Stromal cell of bone marrow (primary cell): ENCODE measurements around the gene ST6GALNAC1.
"Not testable (repeated sequence)": the region's sequence is repeated elsewhere in the genome, so short reads cannot be mapped to it uniquely, and the experiment has no call there.

Experiments used
- DNase-seq: peaks from one replicate; pipeline ENCODE4 v3.0.0-alpha.2; 2012; ENCODE audit warnings: low read depth

ST6GALNAC1 gene

DNA sequence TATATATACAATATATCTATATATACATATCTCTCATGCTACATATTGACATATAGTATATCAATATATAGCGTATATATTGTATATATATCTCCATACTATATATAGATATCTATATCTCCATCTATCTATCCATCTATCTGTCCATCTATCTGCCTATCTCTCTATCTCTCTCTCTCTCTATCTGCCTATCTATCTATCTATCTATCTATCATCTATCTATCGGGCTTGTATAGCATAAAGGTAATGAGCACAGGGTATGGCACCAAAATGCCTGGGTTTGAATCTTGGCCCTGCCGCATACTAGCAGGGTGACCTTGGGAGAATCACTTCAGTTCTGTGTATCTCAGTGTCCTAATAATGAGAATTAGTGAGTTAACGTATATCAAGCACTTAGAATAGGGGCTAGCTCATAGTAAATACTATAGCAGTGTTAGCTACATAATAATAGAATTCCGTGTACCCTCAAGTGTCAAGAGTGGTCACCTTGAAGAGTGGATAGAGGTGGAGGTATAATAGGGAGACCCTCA, 1.5 kb downstream of the ST6GALNAC1 start:
- no peak for DNase-seq

DNA sequence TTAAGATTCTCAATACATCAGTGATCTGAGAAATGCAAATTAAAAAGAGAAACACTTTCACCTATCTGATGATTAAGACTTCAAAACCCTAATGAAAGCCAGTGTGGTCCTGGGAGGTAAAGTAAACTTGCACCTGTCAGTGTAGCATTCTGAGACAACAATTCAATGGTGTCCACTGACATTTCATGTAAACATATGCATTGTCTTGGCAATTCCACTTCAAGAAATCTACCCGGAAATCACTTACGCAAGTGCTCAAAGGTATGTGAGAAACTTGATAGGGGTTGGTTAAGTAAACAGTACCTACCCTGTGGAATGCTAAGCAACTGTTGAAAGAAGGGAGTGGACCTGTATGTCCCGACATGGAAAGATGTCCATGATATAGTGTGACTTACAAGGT, 2.1 kb downstream of the ST6GALNAC1 start:
- DNase-seq, result no peak

DNA sequence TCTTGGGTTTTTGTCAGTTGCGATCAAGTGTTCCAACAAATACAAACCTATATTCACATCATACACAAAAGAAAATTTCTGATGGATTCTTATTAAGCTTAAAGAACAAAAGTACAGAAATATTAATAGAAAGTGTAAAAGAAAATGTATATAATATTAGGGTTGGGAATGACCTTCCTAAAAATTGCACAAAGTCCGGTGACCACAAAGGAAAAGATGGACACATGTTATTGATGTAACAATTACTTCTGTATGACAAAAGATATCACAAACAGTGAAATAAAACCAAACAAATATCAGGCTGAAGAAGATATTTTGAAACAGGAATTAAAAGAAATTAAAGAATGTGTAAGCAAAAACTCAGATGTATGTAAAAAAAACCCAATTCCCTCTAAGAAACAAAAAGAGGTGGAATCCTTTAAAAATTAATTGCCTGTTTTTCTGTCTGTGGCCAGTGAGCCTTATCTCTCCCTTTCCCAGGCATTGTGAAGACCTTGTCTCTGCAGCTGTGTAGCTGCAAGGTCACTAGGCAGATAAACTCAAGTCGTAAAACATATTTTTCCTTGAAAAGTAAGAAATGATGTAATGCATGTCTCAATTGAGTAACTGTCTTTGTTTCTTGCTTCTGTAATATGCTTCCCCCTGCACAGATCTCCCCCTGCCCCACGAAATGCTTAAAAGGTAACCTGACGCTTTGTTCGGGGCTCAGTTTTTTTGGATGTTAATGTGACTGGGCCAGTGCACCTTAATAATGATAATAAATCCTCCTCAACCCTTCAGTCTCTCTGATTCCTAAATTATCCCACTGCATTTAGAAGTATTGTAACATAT, 2.8 kb downstream of the ST6GALNAC1 start:
- DNase-seq, result no peak

DNA sequence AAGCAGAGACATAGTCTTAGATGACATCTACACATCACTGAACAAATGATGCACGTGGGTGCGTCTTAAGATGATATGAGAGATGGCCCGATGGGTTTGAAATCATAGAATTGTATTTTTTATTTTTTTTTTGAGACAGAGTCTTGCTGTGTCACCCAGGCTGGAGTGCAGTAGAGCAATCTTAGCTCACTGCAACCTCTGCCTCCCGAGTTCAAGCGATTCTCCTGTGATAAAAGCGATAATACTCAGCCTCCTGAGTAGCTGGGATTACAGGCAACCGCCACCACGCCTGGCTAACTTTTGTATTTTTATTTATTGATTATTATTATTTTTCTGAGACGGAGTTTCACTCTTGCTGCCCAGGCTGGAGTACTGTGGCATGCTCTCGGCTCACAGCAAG, 5.3 kb downstream of the ST6GALNAC1 start:
- DNase-seq, result no peak

DNA sequence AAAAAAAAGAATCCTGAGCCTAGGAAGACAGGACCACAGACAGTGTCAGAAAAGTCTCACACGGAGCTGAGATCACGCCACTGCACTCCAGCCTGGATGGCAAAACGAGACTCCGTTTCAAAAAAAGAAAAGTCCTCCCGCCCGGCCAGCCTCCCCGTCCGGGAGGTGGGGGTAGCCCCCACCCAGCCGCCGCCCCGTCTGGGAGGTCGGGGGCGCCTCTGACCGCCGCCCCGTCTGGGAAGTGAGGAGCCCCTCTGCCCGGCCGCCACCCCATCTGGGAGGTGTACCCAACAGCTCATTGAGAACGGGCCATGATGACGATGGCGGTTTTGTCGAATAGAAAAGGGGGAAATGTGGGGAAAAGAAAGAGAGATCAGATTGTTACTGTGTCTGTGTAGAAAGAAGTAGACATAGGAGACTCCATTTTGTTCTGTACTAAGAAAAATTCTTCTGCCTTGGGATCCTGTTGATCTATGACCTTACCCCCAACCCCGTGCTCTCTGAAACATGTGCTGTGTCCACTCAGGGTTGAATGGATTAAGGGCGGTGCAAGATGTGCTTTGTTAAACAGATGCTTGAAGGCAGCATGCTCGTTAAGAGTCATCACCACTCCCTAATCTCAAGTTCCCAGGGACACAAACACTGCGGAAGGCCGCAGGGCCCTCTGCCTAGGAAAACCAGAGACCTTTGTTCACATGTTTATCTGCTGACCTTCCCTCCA, 6.9 kb downstream of the ST6GALNAC1 start:
- DNase-seq, result not testable (repeated sequence)

GRCh38 chr17:76635659-76636360, 7.7 kb downstream of the ST6GALNAC1 start:
- DNase-seq, result no peak

DNA sequence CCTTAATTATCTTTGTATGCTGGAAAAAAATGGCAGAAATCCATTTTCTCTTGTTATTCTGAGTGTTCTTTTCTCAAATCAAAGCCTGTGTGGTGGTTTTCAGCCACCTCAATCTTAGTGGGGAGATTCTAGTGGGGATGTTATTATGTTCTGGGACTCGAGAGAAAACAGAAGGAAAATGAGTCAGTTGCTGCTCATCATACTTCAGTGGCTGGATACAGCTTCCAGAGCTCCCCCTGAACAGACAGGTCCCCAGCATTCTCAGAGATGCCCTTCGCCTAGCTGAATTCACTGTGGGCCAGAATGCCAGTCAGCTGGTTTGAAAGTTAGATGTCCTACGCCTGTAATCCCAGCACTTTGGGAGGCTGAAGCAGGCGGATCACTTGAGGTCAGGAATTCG, 8.5 kb downstream of the ST6GALNAC1 start:
- no peak for DNase-seq

DNA sequence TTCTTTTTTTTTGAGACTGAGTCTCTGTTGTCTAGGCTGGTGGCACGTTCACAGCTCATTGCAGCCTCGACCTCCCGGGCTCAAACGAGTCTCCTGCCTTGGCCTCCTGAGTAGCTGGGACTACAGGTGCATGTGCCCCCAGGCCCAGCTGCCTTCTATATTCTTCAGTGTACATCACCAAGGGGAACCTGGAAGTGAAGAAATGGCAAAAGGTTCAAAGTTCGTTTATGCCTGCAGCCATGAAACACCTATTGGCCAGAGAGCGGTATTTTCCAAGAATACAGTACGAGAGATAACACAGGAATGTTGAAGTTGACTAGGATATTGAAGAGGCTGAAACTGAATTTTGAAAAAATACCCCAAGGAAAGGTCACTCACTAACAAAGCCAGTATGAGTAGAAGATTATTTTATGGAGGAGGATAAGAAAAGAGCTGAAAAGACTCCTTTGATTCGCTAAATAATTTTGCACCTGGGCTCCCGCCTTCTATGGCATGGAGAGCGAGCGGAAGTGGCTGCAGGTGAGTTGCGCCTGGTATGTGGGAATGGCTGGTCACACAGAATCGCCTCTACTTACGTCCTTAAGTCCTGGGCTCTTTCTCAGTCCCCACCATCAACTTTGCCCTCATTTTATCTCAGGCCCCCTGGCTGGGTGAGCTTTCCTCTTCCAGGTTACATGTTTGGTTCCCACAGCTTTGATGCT, 9.8 kb downstream of the ST6GALNAC1 start:
- no peak for DNase-seq

DNA sequence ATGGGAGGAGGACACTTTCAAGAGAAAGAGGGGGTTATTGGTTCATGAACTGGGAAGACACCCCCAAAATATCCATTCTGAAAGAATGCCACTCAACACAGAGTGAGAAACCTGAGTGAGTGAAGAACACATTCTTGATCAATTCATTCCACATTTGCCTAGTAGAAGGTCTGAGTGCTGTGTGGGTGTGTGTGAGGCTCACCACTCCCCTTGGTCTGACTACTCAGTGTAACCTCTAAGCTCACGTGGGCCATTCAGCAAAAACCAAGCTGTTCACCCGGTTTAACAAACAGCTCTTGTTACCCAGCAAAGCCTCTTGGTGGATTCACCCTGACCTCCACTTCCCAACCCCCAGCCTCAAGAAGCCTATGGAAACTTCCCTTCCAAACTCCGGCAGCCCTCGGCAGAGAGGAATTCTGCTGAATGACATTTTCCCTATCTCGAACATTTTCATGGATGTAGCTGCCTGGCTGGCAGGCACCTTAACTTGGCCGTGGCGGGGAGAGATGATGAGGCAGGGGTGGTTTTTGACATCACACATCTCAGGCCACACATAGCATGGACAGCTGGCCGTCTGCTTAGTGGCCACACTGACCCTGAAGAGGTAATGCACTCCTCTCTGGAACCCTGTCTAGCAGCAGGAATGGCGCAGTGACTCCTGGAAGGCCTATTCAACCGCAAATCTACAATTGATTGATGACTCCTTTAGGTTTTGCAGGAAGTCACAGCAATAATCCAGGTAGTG, 11.6 kb downstream of the ST6GALNAC1 start:
- DNase-seq, result no peak

DNA sequence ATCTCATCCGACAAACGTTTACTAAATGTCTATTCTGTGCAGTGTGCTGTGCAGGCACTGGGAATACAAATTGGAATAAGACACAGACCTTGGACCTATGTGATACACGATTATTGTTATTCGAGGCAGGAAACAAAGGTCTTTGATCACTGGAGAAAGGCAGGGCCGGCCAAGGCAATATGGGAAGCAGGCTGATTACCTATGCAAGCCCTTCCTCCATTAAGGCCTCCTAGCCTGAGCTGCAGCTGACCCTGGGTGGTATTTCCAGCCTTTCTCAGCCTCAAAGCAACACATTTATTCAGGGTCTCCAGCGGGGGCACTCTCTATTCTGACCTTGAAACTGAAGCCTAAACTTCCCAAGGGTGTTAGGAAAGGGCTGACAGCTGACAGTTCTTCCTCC, 13.4 kb downstream of the ST6GALNAC1 start:
- no peak for DNase-seq

- DNase-seq, result no peak
Observed at GRCh38 chr17:76627510-76627909, 16.0 kb downstream of the ST6GALNAC1 start.

GRCh38 chr17:76626442-76626841, 17.1 kb downstream of the ST6GALNAC1 start:
- DNase-seq, result no peak

- DNase-seq, result no peak
Observed at GRCh38 chr17:76625496-76625895, 18.1 kb downstream of the ST6GALNAC1 start.

GRCh38 chr17:76623271-76624146, 20.0 kb downstream of the ST6GALNAC1 start:
- peak; percentile 23 for DNase-seq

- DNase-seq, result no peak
Observed at GRCh38 chr17:76617838-76618237, 25.7 kb downstream of the ST6GALNAC1 start.

DNA sequence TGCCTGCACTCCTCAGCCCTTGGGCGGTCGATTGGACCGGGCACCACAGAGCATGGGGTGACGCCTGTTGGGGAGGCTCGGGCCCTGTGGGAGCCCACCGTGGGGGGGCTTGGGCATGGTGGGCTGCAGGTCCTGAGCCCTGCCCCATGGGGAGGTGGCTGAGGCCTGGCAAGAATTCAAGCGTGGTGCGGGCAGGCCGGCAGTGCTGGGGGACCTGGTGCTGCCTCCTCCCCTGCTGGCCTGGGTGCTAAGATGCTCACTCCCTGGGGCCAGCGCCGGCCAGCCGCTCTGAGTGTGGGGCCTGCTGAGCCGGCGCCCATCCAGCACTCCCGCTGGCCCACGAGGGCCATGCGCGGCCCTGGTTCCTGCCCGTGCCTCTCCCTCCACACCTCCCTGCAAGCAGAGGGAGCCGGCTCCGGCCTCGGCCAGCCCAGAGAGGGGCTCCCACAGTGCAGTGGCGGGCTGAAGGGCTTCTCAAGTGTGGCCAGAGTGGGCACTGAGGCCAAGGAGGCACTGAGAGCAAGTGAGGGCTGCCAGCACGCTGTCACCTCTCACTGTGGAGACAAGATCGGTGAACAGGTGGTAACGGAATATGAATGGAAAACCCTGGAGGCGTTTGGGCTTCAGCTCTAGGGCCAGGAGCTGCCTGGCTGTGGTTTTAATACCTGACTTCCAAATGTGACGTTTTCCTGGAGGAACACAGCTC, 28.5 kb downstream of the ST6GALNAC1 start:
- DNase-seq, result no peak

DNA sequence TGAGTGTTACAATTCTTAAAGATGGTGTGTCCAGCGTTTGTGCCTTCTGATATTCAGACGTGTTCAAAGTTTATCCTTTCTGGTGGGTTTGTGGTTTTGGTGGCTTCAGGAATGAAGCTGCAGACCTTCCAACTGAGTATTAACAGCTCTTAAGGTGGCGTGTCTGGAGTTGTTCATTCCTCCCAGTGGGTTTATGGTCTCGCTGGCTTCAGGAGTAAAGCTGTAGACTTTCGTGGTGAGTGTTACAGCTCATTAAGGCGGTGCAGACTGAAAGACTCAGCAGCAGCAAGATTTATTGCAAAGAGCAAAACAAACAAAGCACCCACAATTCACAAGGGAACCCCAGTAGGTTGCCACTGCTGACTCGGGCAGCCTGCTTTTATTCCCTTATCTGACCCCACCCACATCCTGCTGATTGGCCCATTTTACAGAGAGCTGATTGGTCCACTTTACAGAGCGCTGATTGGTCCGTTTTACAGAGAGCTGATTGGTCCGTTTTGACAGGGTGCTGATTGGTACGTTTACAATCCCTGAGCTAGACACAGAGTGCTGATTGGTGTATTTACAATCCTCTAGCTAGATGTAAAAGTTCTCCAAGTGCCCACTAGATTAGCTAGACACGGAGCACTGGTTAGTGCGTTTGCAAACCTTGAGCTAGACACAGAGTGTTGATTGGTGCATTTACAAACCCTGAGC, 29.3 kb downstream of the ST6GALNAC1 start:
- DNase-seq, result peak; percentile 45

DNA sequence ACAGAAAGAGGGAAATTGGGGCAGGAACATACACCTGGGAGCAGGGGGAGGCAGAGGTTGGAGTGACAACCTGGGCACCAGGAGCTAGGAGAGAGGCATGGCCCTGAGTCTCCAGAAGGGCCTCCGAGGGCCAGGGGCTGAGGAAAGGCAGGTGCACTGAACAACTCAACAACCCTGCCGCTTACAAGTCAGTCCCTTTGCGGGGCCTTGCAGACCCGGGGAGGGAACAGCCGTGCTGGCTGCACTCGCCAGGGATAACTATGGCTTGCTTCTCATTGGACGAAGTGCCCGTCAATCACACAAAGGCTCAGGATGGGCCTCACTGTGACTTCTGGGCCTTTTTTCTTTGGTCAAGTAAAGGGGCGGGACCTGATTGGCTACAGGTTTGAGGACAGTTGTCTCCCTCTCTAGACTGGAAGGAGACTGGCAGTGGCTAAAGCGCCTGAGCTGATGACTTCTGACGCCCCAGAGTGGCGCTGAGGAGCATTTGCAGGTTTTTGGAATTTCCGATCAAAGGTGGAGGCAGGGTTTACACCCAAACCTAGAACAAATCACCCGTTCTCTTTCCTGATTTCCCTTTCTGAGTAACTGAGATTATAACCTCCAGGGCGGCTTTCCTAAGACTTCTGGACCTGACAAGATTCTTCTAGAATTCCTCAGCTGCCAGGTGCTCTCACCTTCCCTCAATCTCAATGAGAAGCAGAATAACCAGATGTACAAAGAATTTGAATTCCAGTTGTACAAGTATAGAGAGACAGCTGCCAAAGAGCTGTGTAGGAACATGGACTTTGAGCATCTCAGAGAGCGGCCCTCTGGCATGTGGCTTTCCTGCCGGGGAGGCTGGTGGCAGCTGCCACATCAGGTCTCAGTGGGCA, 30.3 kb downstream of the ST6GALNAC1 start:
- no peak for DNase-seq
